BJ (cell line): ENCODE measurements around the gene PIKFYVE. TPM values are rescaled to one million over a fixed set of nuclear protein-coding genes. Genes with fewer than 3 reads are reported as not detected.
"Not testable (repeated sequence)": the region's sequence is repeated elsewhere in the genome, so short reads cannot be mapped to it uniquely, and the experiment has no call there.

Source experiments
- CTCF ChIA-PET: fragments of 350-600 bp; formaldehyde crosslinking; extraction: SDS; loops from one replicate; lab custom pipeline; 2021; ENCODE audit warnings: antibody characterized with exemption, inconsistent platforms; lab: Yijun Ruan, JAX
- POLR2A ChIA-PET: fragments of 300-600 bp; sonication (Branson Sonifier 250); formaldehyde crosslinking; extraction: SDS; loops from one replicate; lab custom pipeline; 2021; ENCODE audit warnings: antibody characterized with exemption; lab: Charles Lee
- DNase-seq: peaks from one replicate; pipeline ENCODE4 v3.0.0-alpha.2; 2011; ENCODE audit warnings: low read depth
- H3K27me3 ChIP-seq: 2 replicates; pipeline ENCODE4 v1.6.0; 2011; ENCODE audit warnings: low read length; ENCODE audit not compliant: control insufficient read depth, insufficient read depth
- H3K36me3 ChIP-seq: 2 replicates; pipeline ENCODE4 v1.5.1; 2011; ENCODE audit warnings: low read length; ENCODE audit not compliant: control insufficient read depth, insufficient read depth
- H3K4me3 ChIP-seq: 2 replicates; pipeline ENCODE4 v1.5.1; 2011; ENCODE audit warnings: low read depth, mild to moderate bottlenecking, control low read depth, low read length
- polyA plus RNA-seq: library from polyadenylated mRNA; depleted of rRNA; stranded (reverse); fragments of >200 nt; gene quantifications from 2 replicates; pipeline ENCODE4 v1.2.3, GENCODE V29; 2011
- TF ChIP-seq, protein P1 (sequence below): IDR thresholded peaks from 2 replicates; pipeline ENCODE4 v1.5.1; 2011; ENCODE audit warnings: low read depth, mild to moderate bottlenecking, control low read depth, inconsistent platforms, low read length, moderate library complexity; ENCODE audit not compliant: insufficient read depth

The PIKFYVE gene
- polyA plus RNA-seq, 1 experiment: 11.5 TPM

DNA sequence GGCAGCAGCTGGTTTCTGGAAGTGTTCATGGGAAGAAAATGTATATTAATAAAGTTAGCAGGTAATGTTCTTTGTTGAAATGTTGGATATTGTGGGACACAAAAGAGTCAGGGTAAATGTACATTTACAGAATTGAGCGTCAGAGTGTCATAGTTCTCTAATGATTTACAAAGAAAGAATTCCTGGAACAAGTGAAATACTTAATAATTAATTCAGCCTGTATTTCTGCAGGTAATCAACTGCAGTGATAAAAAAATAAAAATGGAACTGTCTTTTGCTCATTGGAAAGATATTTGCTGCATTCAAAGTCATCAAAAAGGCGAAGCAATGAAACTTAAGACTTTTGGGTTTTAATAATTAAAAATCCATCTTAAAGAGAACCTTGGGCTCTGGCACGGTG, 113.1 kb downstream of the PIKFYVE start:
- Histone ChIP-seq H3K27me3 (peaks cover 5% of the 10 kb centered on the region), H3K4me3 (no peak overlapping the region), H3K36me3 (no peaks in the 10 kb centered on the region)
- ChIA-PET POLR2A (no interaction called here), CTCF (no interaction called here)
- no peak for DNase-seq
- TF ChIP-seq, protein P1, sequence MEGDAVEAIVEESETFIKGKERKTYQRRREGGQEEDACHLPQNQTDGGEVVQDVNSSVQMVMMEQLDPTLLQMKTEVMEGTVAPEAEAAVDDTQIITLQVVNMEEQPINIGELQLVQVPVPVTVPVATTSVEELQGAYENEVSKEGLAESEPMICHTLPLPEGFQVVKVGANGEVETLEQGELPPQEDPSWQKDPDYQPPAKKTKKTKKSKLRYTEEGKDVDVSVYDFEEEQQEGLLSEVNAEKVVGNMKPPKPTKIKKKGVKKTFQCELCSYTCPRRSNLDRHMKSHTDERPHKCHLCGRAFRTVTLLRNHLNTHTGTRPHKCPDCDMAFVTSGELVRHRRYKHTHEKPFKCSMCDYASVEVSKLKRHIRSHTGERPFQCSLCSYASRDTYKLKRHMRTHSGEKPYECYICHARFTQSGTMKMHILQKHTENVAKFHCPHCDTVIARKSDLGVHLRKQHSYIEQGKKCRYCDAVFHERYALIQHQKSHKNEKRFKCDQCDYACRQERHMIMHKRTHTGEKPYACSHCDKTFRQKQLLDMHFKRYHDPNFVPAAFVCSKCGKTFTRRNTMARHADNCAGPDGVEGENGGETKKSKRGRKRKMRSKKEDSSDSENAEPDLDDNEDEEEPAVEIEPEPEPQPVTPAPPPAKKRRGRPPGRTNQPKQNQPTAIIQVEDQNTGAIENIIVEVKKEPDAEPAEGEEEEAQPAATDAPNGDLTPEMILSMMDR: no peak

DNA sequence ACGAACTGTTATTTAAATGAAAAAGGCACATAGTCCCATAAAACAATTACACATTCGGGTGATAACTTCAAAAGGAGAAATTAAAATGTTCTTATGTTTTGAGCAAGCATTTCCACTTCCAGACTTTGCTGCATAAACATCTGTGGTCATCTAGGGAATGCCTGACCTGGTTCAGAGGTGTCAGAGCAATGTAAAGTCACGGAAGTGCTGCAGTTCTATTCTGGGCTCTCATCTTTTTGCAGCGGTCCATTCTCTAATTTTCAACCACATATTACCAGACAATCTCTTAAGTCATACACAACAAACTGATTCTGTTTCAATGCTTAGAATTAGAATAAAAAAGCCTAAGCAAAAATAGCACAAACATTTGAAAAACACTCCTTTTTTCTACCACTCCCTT, 118.6 kb downstream of the PIKFYVE start:
- Histone ChIP-seq H3K4me3 (no peak overlapping the region), H3K27me3 (peaks cover 1% of the 10 kb centered on the region), H3K36me3 (no peaks in the 10 kb centered on the region)
- ChIA-PET POLR2A (no interaction called here), CTCF (no interaction called here)
- no peak for DNase-seq
- TF ChIP-seq, protein P1: no peak

DNA sequence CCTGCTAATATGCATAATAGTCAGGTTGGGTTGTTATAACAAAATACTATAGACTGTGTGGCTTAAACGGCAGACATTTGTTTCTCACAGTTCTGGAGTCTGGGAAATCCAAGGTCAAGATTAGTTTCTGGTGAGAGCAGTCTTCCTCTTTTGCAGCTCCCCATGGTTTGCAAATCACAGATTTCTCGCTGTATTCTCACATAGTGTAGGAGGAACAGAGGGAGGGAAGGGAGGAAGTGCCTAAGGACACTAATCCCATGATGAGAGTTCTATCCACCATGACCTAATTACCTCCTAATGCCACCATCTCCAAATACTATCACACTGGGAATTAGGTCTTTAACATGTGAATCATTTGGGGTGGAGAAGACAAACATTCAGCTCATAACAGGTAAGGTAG, 120.5 kb downstream of the PIKFYVE start:
- Histone ChIP-seq H3K36me3 (no peaks in the 10 kb centered on the region), H3K27me3 (peaks cover 1% of the 10 kb centered on the region), H3K4me3 (no peak overlapping the region)
- DNase-seq: no peak
- POLR2A ChIA-PET: no interaction called here
- CTCF ChIA-PET: interaction anchor here (0.8 to 3.7 kb wide), 4 partner anchors 8 to 33 kb away, joined by 3 to 16 read pairs (median 3); no protein-coding TSS in a partner anchor
- TF ChIP-seq, protein P1: no peak

DNA sequence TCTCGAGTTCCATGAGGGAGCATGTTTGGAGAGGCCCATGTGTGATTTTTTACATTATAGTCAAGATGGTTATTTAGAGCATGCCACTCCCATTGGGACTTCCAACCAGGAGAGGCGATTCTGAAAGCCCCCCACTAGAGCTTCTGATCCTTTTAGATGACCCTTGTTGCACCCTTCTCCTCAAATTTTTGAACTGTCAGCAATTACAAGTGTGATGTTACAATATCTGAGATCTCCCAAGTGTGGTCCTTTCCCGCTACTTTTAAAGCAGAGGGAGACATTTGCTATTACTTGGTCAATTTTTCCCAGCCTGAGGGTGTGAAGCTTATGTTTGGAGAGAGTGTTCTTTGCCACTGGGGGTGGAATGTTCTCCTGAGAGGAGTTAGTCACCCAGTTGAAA, 123.9 kb downstream of the PIKFYVE start:
- no peak for DNase-seq
- CTCF ChIA-PET: interaction anchor here (1.0 to 2.3 kb wide), 2 partner anchors 8 to 15 kb away, joined by 3 to 5 read pairs; no protein-coding TSS in a partner anchor
- Histone ChIP-seq H3K36me3 (no peaks in the 10 kb centered on the region), H3K27me3 (no peaks in the 10 kb centered on the region), H3K4me3 (no peak overlapping the region)
- TF ChIP-seq, protein P1: no peak
- POLR2A ChIA-PET: no interaction called here

DNA sequence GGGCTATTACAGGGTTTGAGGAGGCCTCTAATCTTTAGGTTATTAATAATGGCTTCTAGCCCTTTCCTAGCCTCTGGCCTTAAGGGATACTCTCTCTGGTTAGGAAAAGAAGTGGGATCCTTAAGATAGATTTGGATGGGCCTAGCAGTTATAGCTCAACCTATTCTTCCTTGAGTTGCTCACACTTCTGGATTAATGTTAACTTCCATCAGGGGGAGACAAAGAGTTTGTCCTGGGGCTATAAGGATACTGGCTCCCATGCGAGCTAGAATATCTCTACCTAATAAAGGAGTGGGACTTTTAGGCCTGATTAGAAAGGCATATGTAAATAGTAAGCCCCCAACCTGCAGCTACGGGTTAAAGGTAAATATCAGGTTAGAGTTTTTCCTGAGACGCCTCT, 126.2 kb downstream of the PIKFYVE start:
- TF ChIP-seq, protein P1: peak; percentile 23; the same call in 1 of the 2 replicates
- no peak for DNase-seq
- no peak overlapping the region for H3K4me3 ChIP-seq
- CTCF ChIA-PET: interaction anchor here (0.7 to 1.2 kb wide), 3 partner anchors 11 to 22 kb away, joined by 3 to 4 read pairs (median 3); no protein-coding TSS in a partner anchor
- H3K27me3 ChIP-seq: no peaks in the 10 kb centered on the region
- no peaks in the 10 kb centered on the region for H3K36me3 ChIP-seq
- POLR2A ChIA-PET: no interaction called here

DNA sequence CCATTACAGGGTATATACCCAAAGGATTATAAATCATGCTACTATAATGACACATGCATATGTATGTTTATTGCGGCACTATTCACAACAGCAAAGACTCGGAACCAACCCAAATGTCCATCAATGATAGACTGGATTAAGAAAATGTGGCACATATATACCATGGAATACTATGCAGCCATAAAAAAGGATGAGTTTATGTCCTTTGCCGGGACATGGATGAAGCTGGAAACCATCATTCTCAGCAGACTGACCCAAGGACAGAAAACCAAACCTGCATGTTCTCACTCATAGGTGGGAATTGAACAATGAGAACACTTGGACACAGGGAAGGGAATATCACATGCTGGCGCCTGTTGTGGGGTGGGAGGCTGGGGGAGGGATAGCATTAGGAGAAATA, 130.7 kb downstream of the PIKFYVE start:
- CTCF ChIA-PET: interaction anchor here (1.5 kb wide), 1 partner anchor 937 kb away, joined by 4 read pairs; no protein-coding TSS in a partner anchor
- H3K4me3 ChIP-seq, DNase-seq, H3K27me3 ChIP-seq, H3K36me3 ChIP-seq, POLR2A ChIA-PET: not testable (repeated sequence)
